WTC11 (cell line): ENCODE measurements around the gene PLPP7. TPM values are rescaled to one million over a fixed set of nuclear protein-coding genes. Genes with fewer than 3 reads are reported as not detected.

Experiments
- ATAC-seq: fragments of 200-7000 bp; cut with Tn5 transposase; 2 replicates; pipeline ENCODE4 v1.10.0; 2021; ENCODE audit warnings: mild to moderate bottlenecking, moderate library complexity
- CTCF ChIA-PET: fragments of 300-600 bp; sonication (Branson Sonifier 250); formaldehyde crosslinking; loops from one replicate; lab custom pipeline; 2021; ENCODE audit warnings: antibody characterized with exemption; lab: Charles Lee
- POLR2A ChIA-PET: fragments of 350-600 bp; sonication (Branson Sonifier 250); formaldehyde crosslinking; loops from one replicate; lab custom pipeline; 2021; ENCODE audit warnings: antibody characterized with exemption; lab: Charles Lee
- DNase-seq: peaks from one replicate; pipeline ENCODE4 v3.0.0; 2021; ENCODE audit warnings: low spot score
- H3K27ac Mint-ChIP-seq: 2 replicates; pipeline ENCODE4 v1.8.0; 2021; ENCODE audit warnings: mixed read lengths
- H3K27me3 Mint-ChIP-seq: 2 replicates; pipeline ENCODE4 v1.8.0; 2021; ENCODE audit warnings: low read depth, mild to moderate bottlenecking, moderate library complexity, mixed read lengths
- H3K36me3 Mint-ChIP-seq: 2 replicates; pipeline ENCODE4 v1.8.0; 2021; ENCODE audit warnings: mixed read lengths
- H3K4me1 Mint-ChIP-seq: 2 replicates; pipeline ENCODE4 v1.8.0; 2022; ENCODE audit warnings: mixed read lengths
- H3K4me3 Mint-ChIP-seq: 2 replicates; pipeline ENCODE4 v1.8.0; 2021; ENCODE audit warnings: mild to moderate bottlenecking, moderate library complexity, mixed read lengths
- H3K9me3 Mint-ChIP-seq: 2 replicates; pipeline ENCODE4 v1.8.0; 2021; ENCODE audit warnings: mixed read lengths
- AR ChIP-seq: fragments of 250-450 bp; sonication (Bioruptor Pico); IDR thresholded peaks from 2 replicates; pipeline ENCODE4 v1.9.0; 2021; ENCODE audit warnings: mild to moderate bottlenecking
- E2F4 ChIP-seq: sonication (generic); formaldehyde crosslinking; IDR thresholded peaks from 2 replicates; pipeline ENCODE4 v1.8.1; 2022; ENCODE audit warnings: low read depth, mild to moderate bottlenecking, moderate library complexity, missing genetic modification reagents, borderline replicate concordance
- EMX1 ChIP-seq: fragments of 250-450 bp; sonication (Bioruptor Pico); IDR thresholded peaks from 2 replicates; pipeline ENCODE4 v1.8.0; 2021; ENCODE audit warnings: mild to moderate bottlenecking
- FOXJ3 ChIP-seq: sonication (generic); formaldehyde crosslinking; IDR thresholded peaks from 2 replicates; pipeline ENCODE4 v1.9.0; 2021; ENCODE audit warnings: missing genetic modification reagents, mild to moderate bottlenecking, borderline replicate concordance
- GTF2I ChIP-seq: fragments of 250-450 bp; sonication (Bioruptor Pico); conservative IDR thresholded peaks from 2 replicates; pipeline ENCODE4 v1.4.0; 2021; ENCODE audit warnings: mild to moderate bottlenecking
- SOX15 ChIP-seq: fragments of 250-450 bp; sonication (Bioruptor Pico); IDR thresholded peaks from 2 replicates; pipeline ENCODE4 v1.9.0; 2021; ENCODE audit warnings: mild to moderate bottlenecking
- TCF7 ChIP-seq: sonication (generic); formaldehyde crosslinking; IDR thresholded peaks from 2 replicates; pipeline ENCODE4 v1.8.0; 2022; ENCODE audit warnings: mild to moderate bottlenecking, low read depth, missing genetic modification reagents, moderate library complexity
- ZNF138 ChIP-seq: sonication (generic); formaldehyde crosslinking; conservative IDR thresholded peaks from 2 replicates; pipeline ENCODE4 v1.8.1; 2022; ENCODE audit warnings: mild to moderate bottlenecking, moderate library complexity, missing genetic modification reagents
- ZNF423 ChIP-seq: fragments of 250-450 bp; sonication (Bioruptor Pico); IDR thresholded peaks from 2 replicates; pipeline ENCODE4 v2.1.2; 2022; ENCODE audit warnings: mild to moderate bottlenecking, moderate library complexity
- total RNA-seq: library from RNA; stranded (reverse); gene quantifications from 3 replicates; pipeline ENCODE4 v1.2.3, GENCODE V29; 2021
- TF ChIP-seq, protein P1 (sequence below): sonication (generic); formaldehyde crosslinking; IDR thresholded peaks from 2 replicates; pipeline ENCODE4 v1.8.1; 2022; ENCODE audit warnings: low read depth, missing genetic modification reagents, borderline replicate concordance

The PLPP7 gene
- total RNA-seq, 1 experiment from 2014 or later = 4.2 TPM

- POLR2A ChIA-PET = no interaction called here
- Mint-ChIP-seq H3K36me3 (no peaks in the 10 kb centered on the region), H3K9me3 (peaks cover 5% of the 10 kb centered on the region; the same call in 1 of the 2 replicates), H3K4me1 (0 out of 2 replicates have a peak, but pooled peaks cover 3% of the 10 kb centered on the region), H3K27ac (peak overlapping the region; percentile 6; the same call in 1 of the 2 replicates), H3K27me3 (no peaks in the 10 kb centered on the region), H3K4me3 (no peak overlapping the region)
- TF ChIP-seq EMX1 = no peak
- no peak for TF ChIP-seq ZNF423 (CRISPR knock-in tag)
- DNase-seq (no peak), ATAC-seq (no peak)
- CTCF ChIA-PET = interaction anchor here (0.6 to 5.2 kb wide), 3 partner anchors 32 to 435 kb away, joined by 3 to 49 read pairs (median 4); no protein-coding TSS in a partner anchor
Measured at GRCh38 chr9:131303381-131304321, 14.1 kb downstream of the PLPP7 start.

DNA sequence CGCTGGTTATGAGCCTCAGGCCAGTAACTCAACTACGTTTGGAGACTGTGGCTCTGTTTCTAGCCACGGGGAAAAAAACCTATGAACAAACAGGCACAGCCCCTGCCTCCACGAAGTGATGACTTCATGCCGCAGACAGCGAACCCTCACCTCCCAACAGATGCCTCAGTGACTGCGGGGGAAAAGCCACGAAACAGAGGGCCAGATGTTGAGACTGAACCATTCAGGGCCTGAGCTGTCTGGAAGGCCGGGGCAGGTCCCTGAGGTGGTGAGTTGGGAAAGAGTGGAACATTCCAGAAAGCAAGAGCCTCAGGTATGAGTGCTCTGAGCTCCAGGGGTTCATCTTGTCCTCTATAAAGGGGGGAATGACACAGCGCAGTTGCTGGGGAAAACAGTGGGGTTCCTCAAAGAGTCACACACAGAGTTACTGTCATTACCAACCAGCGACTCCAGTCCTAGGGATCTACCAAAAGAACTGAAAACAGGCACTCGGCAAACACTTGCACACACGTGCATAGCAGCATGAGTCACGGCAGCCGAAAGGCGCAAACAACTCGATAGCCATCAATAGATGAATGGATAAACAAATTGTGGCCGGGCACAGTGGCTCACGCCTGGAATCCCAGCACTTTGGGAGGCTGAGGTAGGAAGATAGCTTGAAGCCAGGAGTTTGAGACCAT, 15.3 kb downstream of the PLPP7 start:
- Mint-ChIP-seq H3K9me3 (peaks cover 5% of the 10 kb centered on the region; the same call in 1 of the 2 replicates), H3K27ac (peak overlapping the region; percentile 76), H3K4me1 (0 out of 2 replicates have a peak, but pooled peaks cover 3% of the 10 kb centered on the region), H3K4me3 (no peak overlapping the region), H3K36me3 (no peaks in the 10 kb centered on the region), H3K27me3 (no peaks in the 10 kb centered on the region)
- POLR2A ChIA-PET = no interaction called here
- DNase-seq = no peak
- CTCF ChIA-PET = interaction anchor here (5.2 kb wide), 1 partner anchor 31 kb away, joined by 49 read pairs; no protein-coding TSS in a partner anchor
- ATAC-seq = no peak
- TF ChIP-seq TCF7 (CRISPR knock-in tag) (no peak), SOX15 (CRISPR knock-in tag) (no peak), E2F4 (CRISPR knock-in tag) (no peak), AR (CRISPR knock-in tag) (no peak), ZNF138 (CRISPR knock-in tag) (no peak), FOXJ3 (CRISPR knock-in tag) (no peak)

DNA sequence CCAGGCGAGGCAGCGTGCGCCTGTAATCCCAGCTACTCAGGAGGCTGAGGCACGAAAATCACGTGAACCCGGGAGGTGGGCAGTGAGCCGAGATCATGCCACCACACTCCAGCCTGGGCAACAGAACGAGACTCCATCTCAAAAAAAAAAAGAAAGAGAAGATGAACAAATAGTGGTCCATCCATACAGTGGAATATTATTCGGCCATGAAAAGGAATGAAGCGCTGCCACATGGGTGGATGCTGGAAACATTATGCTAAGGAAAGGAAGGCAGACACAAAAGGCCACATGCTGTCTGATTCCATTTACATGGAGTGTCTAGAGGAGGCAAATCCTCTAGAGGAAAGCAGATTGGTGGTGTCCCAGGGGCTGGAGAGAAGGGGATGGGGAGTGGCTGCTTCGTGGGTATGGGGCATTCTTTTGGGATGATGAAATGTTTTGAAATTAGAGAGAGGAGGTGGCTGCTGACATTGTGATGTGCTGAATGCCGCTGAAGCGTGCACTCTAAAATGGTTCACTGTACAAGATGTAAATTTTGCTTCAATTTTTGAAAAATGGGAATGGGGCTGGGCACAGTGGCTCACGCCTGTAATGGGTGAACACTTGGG, 17.0 kb downstream of the PLPP7 start:
- no peak overlapping the region for H3K27ac Mint-ChIP-seq
- H3K27me3 Mint-ChIP-seq = no peaks in the 10 kb centered on the region
- ATAC-seq = no peak

More for the DNA sequence above, 17.0 kb downstream of the PLPP7 start:
- Mint-ChIP-seq H3K36me3 (no peaks in the 10 kb centered on the region), H3K4me3 (no peak overlapping the region), H3K4me1 (peaks cover 7% of the 10 kb centered on the region; the same call in 1 of the 2 replicates), H3K9me3 (peaks cover 5% of the 10 kb centered on the region; the same call in 1 of the 2 replicates)
- no peak for TF ChIP-seq SOX15 (CRISPR knock-in tag)
- TF ChIP-seq, protein P1, sequence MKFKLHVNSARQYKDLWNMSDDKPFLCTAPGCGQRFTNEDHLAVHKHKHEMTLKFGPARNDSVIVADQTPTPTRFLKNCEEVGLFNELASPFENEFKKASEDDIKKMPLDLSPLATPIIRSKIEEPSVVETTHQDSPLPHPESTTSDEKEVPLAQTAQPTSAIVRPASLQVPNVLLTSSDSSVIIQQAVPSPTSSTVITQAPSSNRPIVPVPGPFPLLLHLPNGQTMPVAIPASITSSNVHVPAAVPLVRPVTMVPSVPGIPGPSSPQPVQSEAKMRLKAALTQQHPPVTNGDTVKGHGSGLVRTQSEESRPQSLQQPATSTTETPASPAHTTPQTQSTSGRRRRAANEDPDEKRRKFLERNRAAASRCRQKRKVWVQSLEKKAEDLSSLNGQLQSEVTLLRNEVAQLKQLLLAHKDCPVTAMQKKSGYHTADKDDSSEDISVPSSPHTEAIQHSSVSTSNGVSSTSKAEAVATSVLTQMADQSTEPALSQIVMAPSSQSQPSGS = no peak
- 0 out of 2 replicates have a peak, but pooled peaks have one; percentile 23 for TF ChIP-seq GTF2I (CRISPR knock-in tag)
- ChIA-PET CTCF (no interaction called here), POLR2A (no interaction called here)
- DNase-seq = no peak
